GM13977 (cell line): ENCODE data around the gene CHRNA5.

Experiments used
- DNase-seq: peaks from one replicate; pipeline ENCODE4 v3.0.0; 2012; ENCODE audit warnings: low spot score
- in situ Hi-C: fragments of 300-500 bp; cut with MboI; formaldehyde crosslinking; loops from one replicate; pipeline ENCODE4 v1.12.0; 2022; ENCODE audit warnings: low sequenced_read_pairs, low pct_unique_long_range_greater_than_20kb, mixed read lengths, inconsistent platforms; ENCODE audit not compliant: unreplicated experiment
- TF ChIP-seq, protein P1 (sequence below): IDR thresholded peaks from 2 replicates; pipeline ENCODE4 v1.5.1; 2012; ENCODE audit warnings: mild to moderate bottlenecking, control low read depth; ENCODE audit not compliant: insufficient read depth; ENCODE audit errors: extremely low read depth, missing control alignments

The CHRNA5 gene

DNA sequence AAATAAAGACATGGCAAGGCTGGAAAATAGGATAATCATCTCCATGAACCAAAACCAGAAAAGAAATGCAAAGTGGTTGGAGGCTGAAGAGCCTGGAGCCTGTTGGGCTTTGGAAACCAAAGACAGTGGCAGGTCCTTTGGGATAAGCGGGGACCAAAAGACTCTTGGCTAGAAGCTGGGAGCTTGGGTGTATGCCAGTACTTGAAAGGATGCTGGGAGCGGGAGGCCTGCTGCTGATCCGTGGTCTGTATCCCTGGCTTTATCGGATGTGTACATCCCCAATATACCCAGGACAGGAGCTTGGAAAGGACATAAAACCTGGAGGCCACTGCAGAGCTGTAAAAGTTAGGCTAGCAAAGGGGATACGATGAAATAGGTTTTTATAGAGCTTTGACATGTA is 77.0 kb downstream of the CHRNA5 start:
- in situ Hi-C loops, result no loop called here
- TF ChIP-seq, protein P1, sequence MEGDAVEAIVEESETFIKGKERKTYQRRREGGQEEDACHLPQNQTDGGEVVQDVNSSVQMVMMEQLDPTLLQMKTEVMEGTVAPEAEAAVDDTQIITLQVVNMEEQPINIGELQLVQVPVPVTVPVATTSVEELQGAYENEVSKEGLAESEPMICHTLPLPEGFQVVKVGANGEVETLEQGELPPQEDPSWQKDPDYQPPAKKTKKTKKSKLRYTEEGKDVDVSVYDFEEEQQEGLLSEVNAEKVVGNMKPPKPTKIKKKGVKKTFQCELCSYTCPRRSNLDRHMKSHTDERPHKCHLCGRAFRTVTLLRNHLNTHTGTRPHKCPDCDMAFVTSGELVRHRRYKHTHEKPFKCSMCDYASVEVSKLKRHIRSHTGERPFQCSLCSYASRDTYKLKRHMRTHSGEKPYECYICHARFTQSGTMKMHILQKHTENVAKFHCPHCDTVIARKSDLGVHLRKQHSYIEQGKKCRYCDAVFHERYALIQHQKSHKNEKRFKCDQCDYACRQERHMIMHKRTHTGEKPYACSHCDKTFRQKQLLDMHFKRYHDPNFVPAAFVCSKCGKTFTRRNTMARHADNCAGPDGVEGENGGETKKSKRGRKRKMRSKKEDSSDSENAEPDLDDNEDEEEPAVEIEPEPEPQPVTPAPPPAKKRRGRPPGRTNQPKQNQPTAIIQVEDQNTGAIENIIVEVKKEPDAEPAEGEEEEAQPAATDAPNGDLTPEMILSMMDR, result no peak
- DNase-seq, result no peak
